Keratinocyte (primary cell): ENCODE results near the gene PEPD. TPM values are rescaled to one million over a fixed set of nuclear protein-coding genes. Genes with fewer than 3 reads are reported as not detected.

Experiments
- DNase-seq: peaks from one replicate; pipeline ENCODE4 v3.0.0-alpha.2; 2011; ENCODE audit warnings: low read depth, missing footprints, low spot score
- FAIRE-seq: peaks from 2 replicates; lab custom pipeline; 2011; peaks lifted over from hg19 to GRCh38; lab: Jason Lieb, UNC
- H2AFZ ChIP-seq: 2 replicates; pipeline ENCODE4 v1.6.0; 2012; ENCODE audit warnings: low read length, control low read depth, inconsistent platforms; ENCODE audit not compliant: control insufficient read depth
- H3K27ac ChIP-seq: 2 replicates; pipeline ENCODE4 v1.5.1; 2011; ENCODE audit warnings: low read length; ENCODE audit not compliant: control insufficient read depth, insufficient read depth
- H3K27me3 ChIP-seq: 3 replicates; pipeline ENCODE4 v1.6.0; 2011; ENCODE audit warnings: low read length; ENCODE audit not compliant: control insufficient read depth, insufficient read depth; ENCODE audit errors: extremely low read depth
- H3K36me3 ChIP-seq, 2 experiments: 2 replicates in 1 of 2; 3 replicates in 1 of 2; pipeline ENCODE4 v1.5.1; 2011; ENCODE audit warnings: low read length in 2 of 2, mild to moderate bottlenecking in 1 of 2; ENCODE audit not compliant: control insufficient read depth in 2 of 2, insufficient read depth in 2 of 2; ENCODE audit errors: extremely low read depth in 1 of 2
- H3K4me1 ChIP-seq: 3 replicates; pipeline ENCODE4 v1.5.1; 2011; ENCODE audit warnings: low read length; ENCODE audit not compliant: control insufficient read depth, insufficient read depth; ENCODE audit errors: extremely low read depth
- H3K4me2 ChIP-seq: 3 replicates; pipeline ENCODE4 v1.6.0; 2011; ENCODE audit warnings: low read depth, low read length; ENCODE audit not compliant: control insufficient read depth, insufficient read depth; ENCODE audit errors: extremely low read depth
- H3K4me3 ChIP-seq, 3 experiments: fragments of 200-600 bp in 1 of 3; sonication (generic) in 1 of 3; 2 replicates in 2 of 3; 3 replicates in 1 of 3; pipeline ENCODE4 v1.5.1; 2011 to 2016; ENCODE audit warnings: low read length in 3 of 3, mild to moderate bottlenecking in 3 of 3, control low read depth in 2 of 3, inconsistent platforms in 1 of 3, low read depth in 1 of 3, mixed read lengths in 1 of 3, mixed run types in 1 of 3, moderate library complexity in 1 of 3; ENCODE audit not compliant: control insufficient read depth in 2 of 3, insufficient read depth in 2 of 3; ENCODE audit errors: extremely low read depth in 1 of 3
- H3K79me2 ChIP-seq: 2 replicates; pipeline ENCODE4 v1.6.0; 2012; ENCODE audit warnings: low read length; ENCODE audit not compliant: control insufficient read depth, insufficient read depth
- H3K9ac ChIP-seq: 3 replicates; pipeline ENCODE4 v1.6.0; 2011; ENCODE audit warnings: low read length; ENCODE audit not compliant: control insufficient read depth, insufficient read depth; ENCODE audit errors: extremely low read depth
- H3K9me1 ChIP-seq: 3 replicates; pipeline ENCODE4 v1.6.0; 2011; ENCODE audit warnings: low read length; ENCODE audit not compliant: control insufficient read depth, insufficient read depth; ENCODE audit errors: extremely low read depth
- H3K9me3 ChIP-seq: 2 replicates; pipeline ENCODE4 v1.5.1; 2012; ENCODE audit warnings: low read depth, low read length; ENCODE audit not compliant: control insufficient read depth
- H4K20me1 ChIP-seq: 3 replicates; pipeline ENCODE4 v1.6.0; 2011; ENCODE audit warnings: low read length; ENCODE audit not compliant: control insufficient read depth, insufficient read depth; ENCODE audit errors: extremely low read depth
- CTCF ChIP-seq, 3 experiments: IDR thresholded peaks in 1 of 3; conservative IDR thresholded peaks in 1 of 3; optimal IDR thresholded peaks in 1 of 3; 2 replicates in 2 of 3; 3 replicates in 1 of 3; pipeline versions ENCODE3 to v1.5.1; 2011; ENCODE audit warnings: low read length in 3 of 3, mild to moderate bottlenecking in 3 of 3, moderate library complexity in 2 of 3, control low read depth in 1 of 3, inconsistent platforms in 1 of 3; ENCODE audit not compliant: insufficient read depth in 2 of 3; ENCODE audit errors: extremely low read depth in 1 of 3
- EZH2 ChIP-seq: IDR thresholded peaks from one replicate; pipeline ENCODE4 v1.6.1; 2012; ENCODE audit warnings: inconsistent platforms, mild to moderate bottlenecking, low read length, moderate library complexity
- dilution Hi-C: fragments of 300-500 bp; cut with MboI; formaldehyde crosslinking; loops from one replicate; pipeline ENCODE4 v1.7.0; 2020; ENCODE audit warnings: low sequenced_read_pairs; ENCODE audit not compliant: extremely low pct_ligation_motif_present
- polyA plus RNA-seq, 5 experiments: library from polyadenylated mRNA; depleted of rRNA in 3 of 5; stranded (reverse) in 3 of 5; stranded (forward) in 1 of 5; unstranded in 1 of 5; fragments of >200 nt; gene quantifications; 1 replicate in 1 of 5; 2 replicates in 3 of 5; 3 replicates in 1 of 5; pipeline versions ENCODE4 v1.2.1 to v1.2.3, GENCODE V29; 2011 to 2012; ENCODE audit warnings: missing spikeins in 2 of 5, low read depth in 1 of 5, low replicate concordance in 1 of 5

The PEPD gene
- polyA plus RNA-seq, 1 donor (not counting 4 experiments of a cell fraction or from before 2014, with no cell fraction given): 36.9 TPM

- FAIRE-seq (no peak), DNase-seq (no peak)
- TF ChIP-seq CTCF (optimal IDR thresholded peaks at IDR 0.05 in 1 of 3, IDR thresholded peaks at IDR 0.05 in 1 of 3, conservative IDR thresholded peaks at IDR 0.05 in 1 of 3; ENCODE audit: extremely low read depth in 1 of 3, insufficient read depth in 2 of 3, low read length in 3 of 3) (no peak), EZH2 (no peak)
- H3K27me3 ChIP-seq: no peaks in the 10 kb centered on the region
- H3K36me3 ChIP-seq: no peaks in the 10 kb centered on the region
- H3K4me2 ChIP-seq: no peak overlapping the region
- no peak overlapping the region for H3K9ac ChIP-seq
- no peak overlapping the region for H3K4me3 ChIP-seq
- H3K27ac ChIP-seq: no peak overlapping the region
- H3K79me2 ChIP-seq: no peaks in the 10 kb centered on the region
- no peaks in the 10 kb centered on the region for H4K20me1 ChIP-seq
- H2AFZ ChIP-seq: no peak overlapping the region
- H3K9me3 ChIP-seq: no peaks in the 10 kb centered on the region
- no peaks in the 10 kb centered on the region for H3K4me1 ChIP-seq
- dilution Hi-C loops: no loop called here
- H3K9me1 ChIP-seq: no peaks in the 10 kb centered on the region
Measured at GRCh38 chr19:33408538-33409434, 112.8 kb downstream of the PEPD start.

- H3K79me2 ChIP-seq: no peaks in the 10 kb centered on the region
- H3K9me3 ChIP-seq: no peaks in the 10 kb centered on the region
- no peak for DNase-seq
- dilution Hi-C loops: no loop called here
- no peak overlapping the region for H3K27ac ChIP-seq
- H3K9me1 ChIP-seq: no peaks in the 10 kb centered on the region
- no peaks in the 10 kb centered on the region for H3K4me1 ChIP-seq
- no peak overlapping the region for H3K4me3 ChIP-seq
- H3K9ac ChIP-seq: no peak overlapping the region
- no peak overlapping the region for H2AFZ ChIP-seq
- no peak overlapping the region for H3K4me2 ChIP-seq
- no peaks in the 10 kb centered on the region for H3K36me3 ChIP-seq
- H3K27me3 ChIP-seq: no peaks in the 10 kb centered on the region
- no peaks in the 10 kb centered on the region for H4K20me1 ChIP-seq
- FAIRE-seq: no peak
- TF ChIP-seq CTCF (optimal IDR thresholded peaks at IDR 0.05 in 1 of 3, IDR thresholded peaks at IDR 0.05 in 1 of 3, conservative IDR thresholded peaks at IDR 0.05 in 1 of 3; ENCODE audit: extremely low read depth in 1 of 3, insufficient read depth in 2 of 3, low read length in 3 of 3) (no peak), EZH2 (no peak)
Measured at GRCh38 chr19:33408116-33408515, 113.5 kb downstream of the PEPD start.
